Right kidney (tissue), 1 donor: Measurements from ENCODE around the gene CSMD2.
"Not testable (repeated sequence)": the region's sequence is repeated elsewhere in the genome, so short reads cannot be mapped to it uniquely, and the experiment has no call there.

Experiments used
- DNase-seq: peaks from one replicate; pipeline ENCODE4 v3.0.0-alpha.2; 2016

The CSMD2 gene

DNA sequence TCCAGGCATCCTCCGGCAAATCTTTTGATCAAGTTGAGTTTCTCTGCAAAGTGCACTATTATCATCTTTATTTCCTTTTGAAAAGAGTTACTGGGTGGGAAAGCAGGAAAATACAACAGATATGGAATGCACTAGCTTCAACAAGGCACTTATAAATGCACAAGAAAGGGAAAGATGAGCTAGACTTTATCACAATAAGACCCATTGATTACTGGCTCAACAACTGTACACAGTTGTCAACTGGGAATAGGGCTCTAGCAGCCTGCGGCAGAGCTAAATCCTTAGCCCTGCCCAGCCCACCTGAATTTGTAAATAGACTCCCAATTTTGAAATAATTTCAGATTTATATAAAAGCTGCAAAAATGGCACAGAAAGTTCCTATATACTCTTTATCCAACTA, 111.4 kb downstream of the CSMD2 start:
- DNase-seq, result no peak

DNA sequence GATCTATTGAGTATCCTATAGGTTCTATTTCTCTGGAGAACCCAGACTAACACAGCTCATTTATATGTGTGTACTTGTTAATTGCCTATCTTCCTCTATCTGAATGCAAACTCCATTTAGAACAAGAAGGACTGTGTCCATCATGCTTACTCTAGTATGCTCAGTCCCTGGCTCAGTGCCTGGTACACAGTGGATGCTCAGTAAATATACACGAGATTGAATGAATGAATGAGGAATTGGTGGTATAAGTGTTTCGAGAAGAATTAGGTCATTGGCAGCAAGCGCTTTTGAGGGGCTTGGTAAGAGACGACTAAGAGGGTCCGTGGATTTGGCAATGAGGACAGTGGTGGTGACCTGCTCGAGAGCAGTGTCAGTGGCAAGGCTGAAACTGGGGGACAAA, 112.5 kb downstream of the CSMD2 start:
- DNase-seq, result no peak

DNA sequence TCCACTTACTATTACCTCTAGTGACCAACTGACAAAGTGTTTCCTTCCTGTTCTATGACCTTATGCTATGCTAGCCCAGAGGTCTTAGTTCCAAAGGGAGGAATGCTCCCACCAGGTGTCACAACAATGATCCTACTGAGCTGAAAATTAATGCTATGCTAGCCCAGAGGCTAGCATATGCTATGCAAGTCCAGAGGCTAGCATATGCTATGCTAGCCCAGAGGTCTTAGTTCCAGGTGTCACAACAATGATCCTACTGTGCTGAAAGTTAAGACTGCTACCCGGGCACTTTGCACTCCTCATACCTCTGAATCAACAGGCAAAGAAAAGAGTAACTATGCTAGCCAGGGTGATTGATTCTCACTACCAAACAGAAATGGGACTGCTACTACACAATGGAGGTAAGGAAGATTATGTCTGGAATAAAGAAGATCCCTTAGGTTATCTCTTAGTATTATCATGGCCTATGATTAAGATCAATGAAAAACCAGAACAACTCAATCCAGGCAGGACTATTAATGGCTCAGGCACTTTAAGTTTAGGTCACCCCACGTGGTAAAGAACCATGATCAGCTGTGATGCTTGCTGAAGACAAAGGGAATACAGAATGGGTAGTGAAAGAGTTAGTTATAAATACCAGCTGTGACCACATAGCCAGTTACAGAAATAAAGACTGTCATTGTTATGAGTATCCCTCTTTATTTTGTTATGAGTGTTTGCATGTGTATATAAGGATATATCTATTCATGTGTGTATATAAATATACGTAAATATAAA, 114.1 kb downstream of the CSMD2 start:
- DNase-seq, result no peak

- DNase-seq, result no peak
Observed at GRCh38 chr1:34049994-34050393, 115.0 kb downstream of the CSMD2 start.

GRCh38 chr1:34049477-34049876, 115.6 kb downstream of the CSMD2 start:
- no peak for DNase-seq

DNA sequence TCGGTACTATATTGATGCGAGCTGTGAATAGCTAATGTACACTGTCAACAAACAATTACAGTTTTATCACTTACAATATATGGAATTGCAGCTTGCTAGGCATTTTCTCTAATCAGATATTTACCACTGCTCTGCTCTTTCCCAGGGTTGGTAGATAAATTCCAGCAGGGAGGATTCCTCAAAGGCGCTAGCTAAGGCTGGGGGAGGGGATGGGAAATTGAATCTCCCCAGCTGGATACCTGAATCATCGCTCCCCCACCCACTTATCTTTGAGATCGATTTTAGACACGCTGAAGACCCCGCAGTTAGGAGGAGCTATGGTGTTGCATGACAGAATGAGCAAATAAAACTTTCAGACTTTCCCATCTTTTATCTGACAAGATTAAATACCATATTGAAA, 127.2 kb downstream of the CSMD2 start:
- no peak for DNase-seq

DNA sequence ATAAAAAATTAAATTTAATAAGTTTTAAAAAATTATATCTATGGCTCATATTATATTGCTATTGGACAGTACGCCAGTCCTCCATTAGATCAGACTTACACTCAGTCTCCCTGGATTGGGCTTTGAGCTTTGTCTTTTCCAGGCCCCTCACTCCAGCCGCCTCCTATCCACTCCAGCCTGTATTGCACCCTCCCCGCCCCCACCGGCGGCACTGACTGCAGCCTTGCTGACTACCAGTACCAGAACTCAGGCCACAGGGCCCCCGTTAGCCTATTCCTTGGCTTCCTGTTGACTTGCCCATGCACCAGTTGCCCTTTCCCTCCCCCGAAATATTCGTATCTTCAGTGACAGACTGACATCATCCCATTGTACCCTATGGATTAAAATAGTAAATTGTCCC, 127.9 kb downstream of the CSMD2 start:
- no peak for DNase-seq

- DNase-seq, result no peak
Observed at GRCh38 chr1:34034036-34034435, 131.0 kb downstream of the CSMD2 start.

GRCh38 chr1:34029954-34030353, 135.1 kb downstream of the CSMD2 start:
- no peak for DNase-seq

- DNase-seq, result no peak
Observed at GRCh38 chr1:34029515-34029914, 135.5 kb downstream of the CSMD2 start.

- no peak for DNase-seq
Observed at GRCh38 chr1:34028381-34029055, 136.5 kb downstream of the CSMD2 start.

- no peak for DNase-seq
Observed at GRCh38 chr1:34025675-34026074, 139.4 kb downstream of the CSMD2 start.

GRCh38 chr1:34024485-34024884, 140.5 kb downstream of the CSMD2 start:
- DNase-seq, result no peak

GRCh38 chr1:34019741-34020552, 145.1 kb downstream of the CSMD2 start:
- DNase-seq, result no peak

- DNase-seq, result no peak
Observed at GRCh38 chr1:34018285-34018684, 146.7 kb downstream of the CSMD2 start.

DNA sequence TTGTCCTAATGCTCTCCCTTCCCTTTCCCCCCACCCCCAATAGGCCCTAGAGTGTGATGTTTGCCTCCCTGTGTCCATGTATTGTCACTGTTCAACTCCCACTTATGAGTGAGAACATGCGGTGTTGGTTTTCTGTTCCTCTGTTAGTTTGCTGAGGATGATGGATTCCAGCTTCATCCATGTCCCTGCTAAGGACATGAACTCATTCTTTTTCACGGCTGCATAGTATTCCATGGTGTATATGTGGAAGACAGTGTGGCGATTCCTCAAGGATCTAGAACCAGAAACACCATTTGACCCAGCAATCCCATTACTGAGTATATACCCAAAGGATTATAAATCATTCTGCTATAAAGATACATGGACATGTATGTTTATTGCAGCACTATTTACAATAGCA, 148.7 kb downstream of the CSMD2 start:
- not testable (repeated sequence) for DNase-seq

- peak; percentile 8 for DNase-seq
Observed at GRCh38 chr1:34013958-34014737, 150.9 kb downstream of the CSMD2 start.

DNA sequence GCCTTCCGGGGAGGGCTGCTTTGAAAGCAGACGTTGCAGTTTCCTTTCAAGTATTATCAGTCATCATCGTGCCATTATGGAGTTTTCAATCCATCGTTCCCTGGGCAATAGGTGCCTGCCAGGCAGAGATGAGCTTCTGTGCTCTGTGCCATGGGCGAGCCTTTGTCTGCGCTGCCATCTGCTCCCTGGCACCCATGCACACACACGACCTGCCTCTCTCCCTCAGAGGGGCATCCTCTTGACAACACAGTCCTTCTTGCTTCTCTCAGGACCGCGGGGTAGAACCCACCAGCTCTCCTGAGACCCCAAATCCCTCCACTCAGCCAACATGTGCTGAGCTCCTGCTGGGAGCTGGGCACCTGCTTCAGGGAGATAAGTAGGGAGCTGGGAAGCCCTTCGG, 151.9 kb downstream of the CSMD2 start:
- no peak for DNase-seq

GRCh38 chr1:34009340-34009985, 155.6 kb downstream of the CSMD2 start:
- peak; percentile 16 for DNase-seq

DNA sequence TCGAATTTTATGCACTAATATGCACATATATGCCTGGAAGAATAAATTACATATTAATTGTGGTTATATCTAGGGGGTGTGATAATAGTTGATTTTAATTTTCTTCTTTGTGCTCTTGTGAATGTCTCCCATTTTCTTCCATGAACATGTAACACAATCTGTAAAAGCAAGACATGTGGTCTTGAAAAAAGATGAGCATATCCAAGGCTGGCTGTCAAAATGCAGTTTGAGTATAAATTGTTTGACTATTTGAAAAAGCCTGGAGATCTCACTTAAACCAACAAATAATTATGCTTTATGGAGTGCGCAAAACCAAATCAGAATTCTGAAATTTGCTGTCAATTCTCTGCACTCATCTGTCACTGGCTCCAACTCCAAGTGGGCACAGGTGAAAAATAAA, 157.3 kb downstream of the CSMD2 start:
- DNase-seq, result no peak

- DNase-seq, result no peak
Observed at GRCh38 chr1:34005309-34005708, 159.7 kb downstream of the CSMD2 start.

DNA sequence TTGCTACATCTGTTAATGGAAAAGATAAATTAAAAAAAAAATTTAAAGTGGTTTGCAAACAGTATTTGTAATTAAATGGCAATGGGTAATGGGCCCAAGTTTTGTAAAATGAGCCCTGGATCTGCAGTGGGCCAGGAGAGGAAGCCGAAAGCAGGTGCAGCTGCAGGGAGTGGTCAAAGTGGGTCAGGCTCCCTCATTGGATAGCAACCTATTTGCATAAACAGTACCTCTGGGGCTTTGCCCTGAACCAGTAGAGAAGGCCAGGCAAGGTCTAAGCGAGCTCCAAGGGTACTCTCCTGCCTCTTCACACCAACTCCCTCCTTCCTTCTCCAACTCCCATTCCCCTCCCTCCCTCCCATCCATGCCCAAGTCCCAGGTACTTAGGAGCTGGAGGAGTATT, 162.2 kb downstream of the CSMD2 start:
- no peak for DNase-seq
